ENCODE results near the gene PRODH2. TPM values are rescaled to one million over a fixed set of nuclear protein-coding genes. Genes with fewer than 3 reads are reported as not detected.

PRODH2 gene
- total RNA-seq, 6 donors from 2014 or later = not detected

DNA sequence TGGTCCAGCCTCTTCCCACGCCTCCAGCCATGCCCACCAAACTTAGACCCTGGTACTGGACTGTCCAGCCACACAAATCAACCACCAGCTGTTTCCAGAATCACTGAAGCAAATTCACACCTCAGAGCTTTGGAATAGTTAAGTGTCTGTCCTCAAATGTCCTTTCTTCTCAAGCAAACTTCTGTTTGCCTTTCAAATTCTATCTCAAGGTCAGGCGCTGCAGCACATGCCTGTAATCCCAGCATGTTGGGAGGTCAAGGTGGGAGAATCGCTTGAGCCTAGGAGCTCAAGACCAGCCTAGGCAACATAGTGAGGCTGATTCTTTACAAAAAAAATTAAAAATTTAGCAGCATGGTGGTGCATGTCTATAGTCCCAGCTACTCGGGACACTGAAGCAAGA lies 19.4 kb upstream of the PRODH2 start:
- no peaks in the 10 kb centered on the region for H3K27me3 ChIP-seq
- H3K36me3 ChIP-seq = no peaks in the 10 kb centered on the region
- no peak overlapping the region for H3K27ac ChIP-seq
- no peaks in the 10 kb centered on the region for H3K4me1 ChIP-seq
- H3K9me3 ChIP-seq = no peaks in the 10 kb centered on the region
- no peak for DNase-seq
- WGBS, 2 donors = 73 to 77% methylated on average over 4 of the region's 4 CpGs
- TF ChIP-seq, protein P1, sequence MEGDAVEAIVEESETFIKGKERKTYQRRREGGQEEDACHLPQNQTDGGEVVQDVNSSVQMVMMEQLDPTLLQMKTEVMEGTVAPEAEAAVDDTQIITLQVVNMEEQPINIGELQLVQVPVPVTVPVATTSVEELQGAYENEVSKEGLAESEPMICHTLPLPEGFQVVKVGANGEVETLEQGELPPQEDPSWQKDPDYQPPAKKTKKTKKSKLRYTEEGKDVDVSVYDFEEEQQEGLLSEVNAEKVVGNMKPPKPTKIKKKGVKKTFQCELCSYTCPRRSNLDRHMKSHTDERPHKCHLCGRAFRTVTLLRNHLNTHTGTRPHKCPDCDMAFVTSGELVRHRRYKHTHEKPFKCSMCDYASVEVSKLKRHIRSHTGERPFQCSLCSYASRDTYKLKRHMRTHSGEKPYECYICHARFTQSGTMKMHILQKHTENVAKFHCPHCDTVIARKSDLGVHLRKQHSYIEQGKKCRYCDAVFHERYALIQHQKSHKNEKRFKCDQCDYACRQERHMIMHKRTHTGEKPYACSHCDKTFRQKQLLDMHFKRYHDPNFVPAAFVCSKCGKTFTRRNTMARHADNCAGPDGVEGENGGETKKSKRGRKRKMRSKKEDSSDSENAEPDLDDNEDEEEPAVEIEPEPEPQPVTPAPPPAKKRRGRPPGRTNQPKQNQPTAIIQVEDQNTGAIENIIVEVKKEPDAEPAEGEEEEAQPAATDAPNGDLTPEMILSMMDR (IDR thresholded peaks at IDR 0.05) = no peak
- TF ChIP-seq EP300 (IDR thresholded peaks at IDR 0.05) = no peak
- no peak for ATAC-seq (ENCODE audit: low FRiP score in 2 of 2)
- H3K4me3 ChIP-seq = no peak overlapping the region

DNA sequence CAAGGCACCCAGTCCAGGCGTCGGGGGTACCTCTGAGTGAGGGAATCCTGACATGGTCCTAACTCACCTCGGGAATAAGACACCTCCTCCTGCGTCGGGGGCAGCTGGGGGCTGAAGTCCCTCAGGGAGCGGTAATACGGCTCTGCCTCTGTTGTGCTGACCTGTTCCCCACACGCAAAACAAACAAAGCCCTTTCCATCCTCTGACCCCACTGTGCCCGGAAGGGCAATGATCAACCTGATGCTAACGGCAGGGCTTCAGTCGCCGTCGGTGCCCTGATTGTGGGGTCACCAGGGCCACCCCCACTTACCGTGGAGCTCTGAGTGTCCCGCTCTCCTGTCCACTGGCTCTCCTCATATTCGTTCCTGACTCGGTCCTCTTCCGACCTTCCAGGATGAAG lies 18.3 kb upstream of the PRODH2 start:
- Histone ChIP-seq H3K36me3 (no peaks in the 10 kb centered on the region), H3K4me3 (no peak overlapping the region), H3K27ac (no peak overlapping the region), H3K27me3 (no peaks in the 10 kb centered on the region), H3K4me1 (no peaks in the 10 kb centered on the region), H3K9me3 (no peaks in the 10 kb centered on the region)
- DNase-seq (no peak), ATAC-seq (ENCODE audit: low FRiP score in 2 of 2) (no peak)
- 67 to 85% methylated on average over 10 to 18 of the region's 18 CpGs for WGBS, 2 donors
- no peak for TF ChIP-seq POLR2A (IDR thresholded peaks at IDR 0.05)
- no peak for TF ChIP-seq POLR2AphosphoS5 (IDR thresholded peaks at IDR 0.05)
- no peak for TF ChIP-seq EP300 (IDR thresholded peaks at IDR 0.05)
- TF ChIP-seq, protein P1 (IDR thresholded peaks at IDR 0.05) = no peak

DNA sequence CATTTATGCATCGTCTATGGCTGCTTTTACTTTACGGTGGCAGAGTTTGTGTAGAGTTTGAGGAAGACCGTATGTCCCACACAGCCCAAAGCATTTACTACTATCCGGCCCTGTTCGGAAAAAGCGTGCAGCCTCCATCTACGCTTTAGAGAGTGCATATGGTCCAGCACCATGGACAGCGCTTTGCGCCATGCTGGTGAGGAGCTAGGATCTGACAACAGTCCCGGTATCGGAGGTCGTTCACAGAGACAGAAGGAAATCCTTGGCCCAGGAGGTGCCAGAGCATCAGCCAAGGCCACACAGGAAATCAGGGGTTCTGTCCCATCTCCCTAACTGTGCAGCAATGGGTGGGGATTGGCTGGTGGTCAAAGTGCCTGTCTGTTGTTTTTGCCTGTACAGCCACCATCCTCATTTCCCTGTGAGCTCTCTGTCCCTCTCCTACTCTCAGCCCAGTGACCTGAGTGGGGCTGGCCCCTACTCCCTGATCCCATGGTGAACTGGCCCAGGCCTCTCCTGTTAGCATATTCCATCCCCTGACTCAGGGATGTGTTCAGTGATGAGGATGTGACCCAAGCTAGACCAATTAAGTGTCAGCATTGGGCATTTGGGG lies 16.2 kb upstream of the PRODH2 start:
- DNase-seq (no peak), ATAC-seq (ENCODE audit: low FRiP score in 2 of 2) (peak; percentile 38 to 49)
- Histone ChIP-seq H3K4me1 (no peaks in the 10 kb centered on the region), H3K27me3 (no peaks in the 10 kb centered on the region), H3K27ac (no peak overlapping the region), H3K4me3 (no peak overlapping the region), H3K36me3 (no peaks in the 10 kb centered on the region), H3K9me3 (no peaks in the 10 kb centered on the region)
- no peak for TF ChIP-seq POLR2A (IDR thresholded peaks at IDR 0.05)
- TF ChIP-seq, protein P1 (IDR thresholded peaks at IDR 0.05) = no peak
- no peak for TF ChIP-seq POLR2AphosphoS5 (IDR thresholded peaks at IDR 0.05)
- no peak for TF ChIP-seq EP300 (IDR thresholded peaks at IDR 0.05)
- WGBS, 2 donors = 12% methylated on average over 12 of the region's 12 CpGs

DNA sequence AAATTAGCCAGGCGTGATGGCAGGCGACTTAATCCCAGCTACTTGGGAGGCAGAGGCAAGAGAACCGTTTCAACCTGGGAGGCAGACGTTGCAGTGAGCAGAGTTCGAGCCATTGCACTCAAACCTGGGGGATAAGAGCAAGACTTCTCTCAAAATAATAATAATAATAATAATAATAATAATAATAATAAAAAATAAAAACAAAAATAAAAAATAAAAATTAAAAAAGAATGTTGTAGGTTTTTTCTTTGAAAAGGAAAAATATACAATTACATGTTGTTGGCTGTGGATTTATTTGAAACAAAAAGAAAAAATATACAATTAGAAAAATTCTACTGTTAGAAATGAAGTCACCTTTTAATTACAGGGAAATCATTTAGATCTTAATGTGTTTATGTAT lies 11.5 kb upstream of the PRODH2 start:
- 74 to 78% methylated on average over 5 of the region's 5 CpGs for WGBS, 2 donors
- TF ChIP-seq EP300 (IDR thresholded peaks at IDR 0.05) (no peak), POLR2A (IDR thresholded peaks at IDR 0.05) (no peak), POLR2AphosphoS5 (IDR thresholded peaks at IDR 0.05) (no peak)
- TF ChIP-seq, protein P1 (IDR thresholded peaks at IDR 0.05) = no peak
- H3K27me3 ChIP-seq = no peaks in the 10 kb centered on the region
- H3K36me3 ChIP-seq = no peaks in the 10 kb centered on the region
- no peaks in the 10 kb centered on the region for H3K9me3 ChIP-seq
- no peak for DNase-seq
- H3K4me1 ChIP-seq = no peaks in the 10 kb centered on the region
- H3K27ac ChIP-seq = no peak overlapping the region
- H3K4me3 ChIP-seq = no peak overlapping the region
- no peak for ATAC-seq (ENCODE audit: low FRiP score in 2 of 2)

DNA sequence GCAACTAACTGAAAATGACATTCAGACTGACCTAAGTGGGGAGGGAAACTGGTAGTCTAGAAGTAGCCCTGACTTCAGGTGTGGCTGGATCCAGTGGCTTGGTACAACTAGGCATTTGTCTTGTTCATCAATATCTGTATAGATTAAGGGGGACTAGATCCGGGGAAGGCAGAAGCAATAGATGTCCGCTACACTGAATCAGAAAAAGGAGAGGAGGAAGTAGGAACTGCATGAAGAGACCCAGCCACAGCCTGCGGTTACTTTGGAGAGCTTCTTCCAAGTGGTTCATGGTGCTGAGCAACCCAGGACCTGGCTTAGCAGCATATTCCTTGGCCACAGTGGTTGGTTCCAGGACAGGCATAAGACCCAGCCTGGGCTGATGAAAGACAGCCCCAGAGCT lies 9.9 kb upstream of the PRODH2 start:
- H3K4me3 ChIP-seq = no peak overlapping the region
- TF ChIP-seq, protein P1 (IDR thresholded peaks at IDR 0.05) = no peak
- TF ChIP-seq POLR2A (IDR thresholded peaks at IDR 0.05) = no peak
- TF ChIP-seq EP300 (IDR thresholded peaks at IDR 0.05) = no peak
- TF ChIP-seq POLR2AphosphoS5 (IDR thresholded peaks at IDR 0.05) = no peak
- WGBS, 2 donors = 66 to 70% methylated on average over 3 of the region's 3 CpGs
- H3K4me1 ChIP-seq = no peaks in the 10 kb centered on the region
- no peaks in the 10 kb centered on the region for H3K36me3 ChIP-seq
- H3K9me3 ChIP-seq = no peaks in the 10 kb centered on the region
- H3K27ac ChIP-seq = no peak overlapping the region
- DNase-seq = no peak
- ATAC-seq (ENCODE audit: low FRiP score in 2 of 2) = no peak
- H3K27me3 ChIP-seq = no peaks in the 10 kb centered on the region
